ENCODE measurements around the gene ENTPD8. TPM values are rescaled to one million over a fixed set of nuclear protein-coding genes. Genes with fewer than 3 reads are reported as not detected.

Gene ENTPD8
- total and polyA plus RNA-seq, 8 donors = 0.98 to 4.7 (median 2.0) TPM

DNA sequence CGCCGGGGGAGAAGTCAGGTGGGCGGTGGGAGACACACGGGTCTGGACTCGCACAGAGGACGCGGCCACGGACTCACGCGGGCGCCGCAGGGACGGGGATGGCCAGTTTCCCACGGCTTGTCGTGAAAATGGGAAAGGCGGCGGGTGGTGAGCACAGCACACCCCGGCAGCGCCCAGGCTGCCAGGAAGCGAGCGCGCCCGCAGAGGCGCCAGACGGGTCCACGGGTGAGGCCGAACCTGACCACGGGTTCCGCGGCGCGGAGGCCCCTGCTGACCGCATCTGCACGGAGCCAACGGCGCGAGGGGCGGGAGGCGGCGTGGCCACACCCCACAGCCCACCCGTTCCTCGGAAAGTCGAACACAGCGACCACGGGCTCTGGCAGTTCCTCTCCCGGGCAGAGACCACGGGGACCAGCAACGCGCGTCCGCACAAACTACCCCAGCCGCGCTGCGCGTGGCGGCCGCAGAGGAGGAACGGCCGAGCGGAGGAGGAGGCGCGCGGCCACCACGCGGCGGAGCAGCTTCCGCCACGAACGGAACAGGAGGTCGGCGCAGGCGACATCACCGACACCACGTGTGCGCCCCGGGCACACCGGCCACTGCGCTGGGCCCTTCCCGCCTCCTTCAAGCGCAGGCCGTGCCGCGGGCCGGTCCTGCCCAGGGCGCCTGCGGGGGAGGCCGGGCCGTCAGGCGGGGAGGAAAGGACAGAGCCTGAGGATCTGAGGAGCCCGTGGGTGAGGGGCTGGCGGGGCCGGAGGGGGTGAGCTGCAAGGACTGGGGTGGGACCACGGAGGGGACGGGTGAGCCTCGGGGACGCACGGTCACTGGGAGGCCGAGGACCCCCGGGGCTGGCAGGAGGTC, 23.8 kb downstream of the ENTPD8 start:
- WGBS, 2 donors = 83 to 87% methylated on average over 90 to 99 of the region's 99 CpGs
- peaks cover 5 to 9% (median 8%) of the 10 kb centered on the region in 3 donors for H3K4me1 ChIP-seq
- intact Hi-C loops (cut with DNase I) = no loop called here

GRCh38 chr9:137416563-137417151, 24.5 kb downstream of the ENTPD8 start:
- Histone ChIP-seq H3K4me1 (peaks cover 0 to 4% (median 2%) of the 10 kb centered on the region in 3 donors), H3K27me3 (no peaks in the 10 kb centered on the region), H3K9me3 (no peaks in the 10 kb centered on the region), H3K36me3 (no peaks in the 10 kb centered on the region), H3K27ac (no peak overlapping the region), H3K4me3 (peak overlapping the region in 2 of 4 donors; percentile 22 to 24)
- FAIRE-seq (no peak), DNase-seq (peak in 2 of 6 donors; percentile 41 to 79), ATAC-seq (no peak)
- intact Hi-C loops (cut with DNase I) = no loop called here
- WGBS, 2 donors = 92 to 95% methylated on average over 42 to 45 of the region's 45 CpGs
- TF ChIP-seq CTCF (IDR thresholded peaks at IDR 0.05) = no peak

More for the DNA sequence above, 23.8 kb downstream of the ENTPD8 start:
- no peak for FAIRE-seq
- peak; percentile 17 to 73 (median 58) for ATAC-seq
- peak overlapping the region in 3 of 4 donors; percentile 7 to 24 (median 22) for H3K4me3 ChIP-seq
- TF ChIP-seq CTCF (IDR thresholded peaks at IDR 0.05) = no peak
- H3K27ac ChIP-seq = no peak overlapping the region
- H3K27me3 ChIP-seq = no peaks in the 10 kb centered on the region
- DNase-seq = peak in 3 of 6 donors; percentile 41 to 68 (median 60)
- no peaks in the 10 kb centered on the region for H3K36me3 ChIP-seq
- H3K9me3 ChIP-seq = no peaks in the 10 kb centered on the region

- Histone ChIP-seq H3K4me3 (no peak overlapping the region), H3K27me3 (no peaks in the 10 kb centered on the region), H3K27ac (no peak overlapping the region), H3K4me1 (no peaks in the 10 kb centered on the region), H3K9me3 (no peaks in the 10 kb centered on the region), H3K36me3 (no peaks in the 10 kb centered on the region)
- TF ChIP-seq CTCF (IDR thresholded peaks at IDR 0.05) = no peak
- intact Hi-C loops (cut with DNase I) = no loop called here
- FAIRE-seq = no peak
- DNase-seq = no peak
- ATAC-seq = no peak
- 95% methylated on average over 23 of the region's 23 CpGs for WGBS, 2 donors
These were observed 25.1 kb downstream of the ENTPD8 start for GRCh38 chr9:137416006-137416562.

DNA sequence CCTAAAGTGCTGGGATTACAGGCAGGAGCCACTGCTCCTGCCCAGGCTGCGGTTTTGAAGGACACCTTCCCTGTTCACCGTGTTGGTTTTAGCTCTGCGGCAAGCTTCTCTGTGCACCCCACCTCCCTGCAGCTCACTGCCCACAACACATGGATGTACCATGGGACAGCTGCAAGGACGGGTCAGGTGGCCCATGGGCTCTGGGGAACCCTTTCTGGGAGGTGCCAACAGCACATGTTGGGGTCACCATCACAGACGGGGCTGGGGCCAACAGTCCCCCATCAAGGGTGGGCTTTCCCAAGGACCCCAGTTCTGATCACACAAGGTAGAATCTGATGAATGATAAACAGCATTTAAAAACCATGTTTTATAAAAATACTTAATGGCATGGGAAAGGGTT, 25.7 kb downstream of the ENTPD8 start:
- FAIRE-seq = no peak
- 87 to 93% methylated on average over 5 of the region's 5 CpGs for whole genome bisulfite sequencing, 2 donors
- peak in 1 of 6 donors; percentile 49 for DNase-seq

More for the DNA sequence above, 25.7 kb downstream of the ENTPD8 start:
- no peaks in the 10 kb centered on the region for H3K4me1 ChIP-seq
- H3K9me3 ChIP-seq = no peaks in the 10 kb centered on the region
- no peak for ATAC-seq
- no peak overlapping the region for H3K27ac ChIP-seq
- intact Hi-C loops (cut with DNase I) = no loop called here
- no peaks in the 10 kb centered on the region for H3K27me3 ChIP-seq
- no peak overlapping the region for H3K4me3 ChIP-seq
- no peaks in the 10 kb centered on the region for H3K36me3 ChIP-seq
- TF ChIP-seq CTCF (IDR thresholded peaks at IDR 0.05) = no peak
